DMS153 treated with DMSO at 0.1 percent for 48 hours (cell line): ENCODE results near the gene MEX3D.

Source experiments
- DNase-seq: peaks from one replicate; lab custom pipeline; 2025; ENCODE audit not compliant: unreplicated experiment; lab: John Stamatoyannopoulos, UW

The MEX3D gene

GRCh38 chr19:1568320-1569019 is at the start of gene MEX3D:
TSS of gene MEX3D (minus strand) at chr19:1568325. CDS start at chr19:1568058, 267 bp downstream.
- no peak for DNase-seq

GRCh38 chr19:1616875-1617274 is 48.8 kb upstream of the MEX3D start:
- no peak for DNase-seq

GRCh38 chr19:1616396-1616795 is 48.3 kb upstream of the MEX3D start:
- no peak for DNase-seq

- no peak for DNase-seq
Observed at GRCh38 chr19:1615156-1615765, 47.1 kb upstream of the MEX3D start.

- DNase-seq: no peak
Observed at GRCh38 chr19:1613808-1614570, 45.9 kb upstream of the MEX3D start.

GRCh38 chr19:1613146-1613545 is 45.0 kb upstream of the MEX3D start:
- no peak for DNase-seq

- no peak for DNase-seq
Observed at GRCh38 chr19:1612114-1613086, 44.3 kb upstream of the MEX3D start.

GRCh38 chr19:1611353-1611752 is 43.2 kb upstream of the MEX3D start:
- DNase-seq: no peak

- DNase-seq: no peak
Observed at GRCh38 chr19:1610579-1610978, 42.5 kb upstream of the MEX3D start.

- no peak for DNase-seq
Observed at GRCh38 chr19:1609680-1610474, 41.8 kb upstream of the MEX3D start.

GRCh38 chr19:1609103-1609396 is 40.9 kb upstream of the MEX3D start:
- DNase-seq: no peak

GRCh38 chr19:1608359-1609102 is 40.4 kb upstream of the MEX3D start:
- DNase-seq: no peak

- no peak for DNase-seq
Observed at GRCh38 chr19:1606138-1606651, 38.1 kb upstream of the MEX3D start.

GRCh38 chr19:1605236-1606137 is 37.4 kb upstream of the MEX3D start, which contains the start of gene UQCR11:
TSS of gene UQCR11 (minus strand) at chr19:1605462. CDS start at chr19:1605409, 53 bp downstream.
- DNase-seq: peak; percentile 62

- no peak for DNase-seq
Observed at GRCh38 chr19:1602091-1602707, 34.1 kb upstream of the MEX3D start.

- no peak for DNase-seq
Observed at GRCh38 chr19:1601613-1602064, 33.5 kb upstream of the MEX3D start.

GRCh38 chr19:1599460-1599846 is 31.3 kb upstream of the MEX3D start:
- no peak for DNase-seq
